Muscle of back (tissue), 11 donors: ENCODE results near the gene KLHL6. TPM values are rescaled to one million over a fixed set of nuclear protein-coding genes. Genes with fewer than 3 reads are reported as not detected.
"Not testable (repeated sequence)": the region's sequence is repeated elsewhere in the genome, so short reads cannot be mapped to it uniquely, and the experiment has no call there.

Source experiments
- DNase-seq, 3 donors: peaks; one replicate each; pipeline versions ENCODE4 v3.0.0 to v3.0.0-alpha.2; 2013
- polyA plus RNA-seq, 10 donors: library from polyadenylated mRNA; unstranded; fragments of 120-200 nt; gene quantifications; one replicate each; pipeline ENCODE4 v1.2.1, GENCODE V29; 2013; ENCODE audit not compliant: insufficient read length in 10 of 10

Gene KLHL6
- polyA plus RNA-seq, 10 donors: 1.0 to 2.8 (median 1.7) TPM

- DNase-seq: no peak
Measured at GRCh38 chr3:183533412-183534132, 21.9 kb downstream of the KLHL6 start.

GRCh38 chr3:183532620-183533411, 22.7 kb downstream of the KLHL6 start:
- no peak for DNase-seq

- no peak for DNase-seq
Measured at GRCh38 chr3:183529717-183530116, 25.8 kb downstream of the KLHL6 start.

GRCh38 chr3:183529185-183529584, 26.3 kb downstream of the KLHL6 start:
- DNase-seq: no peak

GRCh38 chr3:183528758-183529157, 26.7 kb downstream of the KLHL6 start:
- DNase-seq: not testable (repeated sequence)

GRCh38 chr3:183527428-183528379, 27.8 kb downstream of the KLHL6 start:
- no peak for DNase-seq

GRCh38 chr3:183526838-183527427, 28.6 kb downstream of the KLHL6 start:
- no peak for DNase-seq

GRCh38 chr3:183524476-183524875, 31.0 kb downstream of the KLHL6 start:
- DNase-seq: no peak

- not testable (repeated sequence) for DNase-seq
Measured at GRCh38 chr3:183520741-183521556, 34.6 kb downstream of the KLHL6 start.

- not testable (repeated sequence) for DNase-seq
Measured at GRCh38 chr3:183520295-183520694, 35.2 kb downstream of the KLHL6 start.

- no peak for DNase-seq
Measured at GRCh38 chr3:183519891-183520290, 35.6 kb downstream of the KLHL6 start.

- DNase-seq: no peak
Measured at GRCh38 chr3:183518491-183519251, 36.8 kb downstream of the KLHL6 start.

GRCh38 chr3:183517607-183518006, 37.9 kb downstream of the KLHL6 start:
- DNase-seq: no peak

GRCh38 chr3:183515968-183516851, 39.3 kb downstream of the KLHL6 start:
- DNase-seq: no peak

- DNase-seq: no peak
Measured at GRCh38 chr3:183514021-183514420, 41.5 kb downstream of the KLHL6 start.

- DNase-seq: no peak
Measured at GRCh38 chr3:183513046-183513706, 42.3 kb downstream of the KLHL6 start.

GRCh38 chr3:183511286-183512131, 44.0 kb downstream of the KLHL6 start:
- peak in 1 of 3 donors; percentile 37 for DNase-seq
